Activated effector memory CD4-positive, alpha-beta T cell treated with anti-CD3 and anti-CD28 coated beads, Interleukin-2, amount 50 U/mL, for 16 hours (primary cell): ENCODE measurements around the gene MDFIC2.
"Not testable (repeated sequence)": the region's sequence is repeated elsewhere in the genome, so short reads cannot be mapped to it uniquely, and the experiment has no call there.

ENCODE experiments used
- DNase-seq: peaks from one replicate; pipeline ENCODE4 v3.0.0-alpha.2; 2020

The MDFIC2 gene

DNA sequence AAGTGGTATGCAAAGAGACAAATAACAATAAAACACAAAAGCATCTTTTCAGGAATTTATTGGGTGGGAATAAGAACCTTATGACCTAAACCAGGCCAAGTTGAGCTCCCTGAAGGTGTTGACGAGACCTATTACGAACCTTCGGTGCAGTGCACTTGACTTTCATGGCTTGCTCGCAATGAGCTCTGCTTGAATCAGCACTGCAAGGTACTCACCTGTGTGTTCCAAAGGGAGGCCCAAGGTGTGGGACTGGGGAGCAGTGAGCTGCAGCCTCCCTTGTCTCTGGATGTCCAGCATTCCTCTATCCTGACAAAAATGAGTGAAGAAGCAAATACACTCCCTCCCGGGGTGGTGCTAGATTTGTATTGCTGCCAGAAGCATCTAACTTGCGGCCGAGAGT lies at the start of gene MDFIC2:
MDFIC2 (minus strand) TSS at position 303 of the 400 bp plus-strand sequence. CDS start 665 bp downstream, outside the sequence.
- no peak for DNase-seq

DNA sequence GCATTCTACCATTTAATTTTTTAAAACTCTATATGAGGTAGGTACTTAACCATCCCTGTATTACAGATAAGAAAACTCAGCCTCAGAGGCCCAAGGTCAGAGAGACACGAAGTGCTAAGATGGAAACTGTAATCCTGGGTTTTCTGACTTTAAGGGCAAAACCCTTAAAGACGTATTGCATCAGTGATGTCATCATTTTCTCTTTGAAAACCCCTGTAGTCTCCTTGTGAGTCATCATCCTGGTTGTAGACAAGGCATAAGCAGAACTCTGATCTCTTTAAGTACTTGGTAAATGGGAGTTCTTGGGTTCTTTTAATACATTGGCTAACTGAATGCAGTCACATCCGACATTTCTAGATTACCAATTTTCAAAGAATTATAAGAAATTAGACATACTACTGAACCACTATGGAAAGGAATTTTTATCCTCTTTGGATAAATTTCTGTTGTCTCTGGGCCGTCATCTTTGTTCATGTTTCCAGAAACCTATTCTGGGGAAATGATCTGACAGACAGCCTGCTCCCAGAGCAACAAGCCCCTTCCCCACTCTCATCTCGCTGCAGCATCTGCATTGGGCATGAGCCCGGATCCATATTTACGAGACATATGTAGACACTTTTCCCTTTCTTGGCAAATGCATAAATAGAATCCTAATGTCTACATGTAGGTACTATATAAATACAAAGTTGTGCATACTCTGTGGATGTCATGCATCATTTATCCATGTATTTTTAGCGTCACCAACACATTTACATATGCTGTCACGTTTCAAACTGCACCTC lies 48.7 kb upstream of the MDFIC2 start:
- no peak for DNase-seq

DNA sequence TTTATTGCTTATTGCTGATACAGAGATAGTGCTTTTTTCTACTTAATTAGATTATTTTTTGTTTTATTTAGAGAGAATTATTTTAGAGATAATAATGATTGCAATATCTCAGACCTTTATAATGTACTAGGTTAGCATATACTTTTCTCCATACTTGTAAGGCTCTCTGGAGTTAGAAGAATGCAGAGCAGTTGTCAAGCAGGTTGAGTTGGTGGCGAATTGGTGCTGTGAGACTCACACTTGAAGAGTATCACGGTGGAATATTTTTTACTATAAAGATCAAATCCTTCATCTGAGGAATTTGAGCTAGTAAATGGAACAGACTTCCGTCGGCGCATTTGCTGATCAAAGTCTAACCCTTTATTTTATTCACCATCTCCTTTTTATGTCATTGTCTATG lies 47.3 kb upstream of the MDFIC2 start:
- no peak for DNase-seq

DNA sequence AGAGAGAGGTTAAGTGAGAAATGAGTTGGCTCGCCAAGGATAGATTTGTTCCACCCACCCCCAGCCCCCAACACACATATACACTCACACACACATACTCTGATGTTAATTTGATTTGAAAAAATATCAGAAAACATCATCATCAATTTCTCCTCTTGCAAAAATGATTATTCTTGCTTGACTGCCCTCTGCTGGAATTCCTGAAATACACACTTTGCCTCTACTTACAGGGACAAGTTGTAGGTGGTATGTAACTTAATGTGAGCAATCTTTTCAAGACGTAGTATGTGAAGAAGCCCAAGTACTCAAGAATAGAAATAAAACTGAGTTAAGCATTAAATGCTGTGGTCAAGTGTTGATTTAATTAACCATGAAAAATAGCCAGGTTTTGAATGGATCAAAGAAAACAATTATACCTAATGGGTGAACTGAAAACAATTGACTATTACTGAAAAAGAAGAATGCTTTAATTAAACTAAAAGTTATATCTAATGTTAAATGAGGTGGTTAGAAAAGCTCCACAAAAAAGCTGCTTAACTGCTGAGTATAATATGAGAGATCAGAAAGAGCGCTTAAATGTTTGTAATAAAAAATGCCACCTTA lies 46.6 kb upstream of the MDFIC2 start:
- no peak for DNase-seq

DNA sequence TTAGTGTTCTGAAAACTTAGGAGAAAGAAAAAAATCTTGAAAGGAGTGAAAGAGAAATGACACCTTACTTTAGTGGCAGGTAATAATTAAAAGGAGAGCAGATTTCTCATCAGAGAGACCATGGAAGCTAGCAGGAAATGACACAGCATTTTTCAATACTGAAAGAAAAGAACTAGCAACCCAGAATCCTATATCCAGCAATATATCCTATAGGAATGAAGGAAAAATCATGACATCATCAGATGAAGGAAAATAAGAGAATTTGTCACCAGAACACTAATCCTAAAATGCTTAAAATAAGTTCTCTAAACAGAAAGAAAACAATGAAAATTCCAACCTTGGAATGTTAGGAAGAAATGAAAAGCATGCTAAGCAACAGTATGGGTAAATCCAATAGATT lies 39.8 kb upstream of the MDFIC2 start:
- no peak for DNase-seq

DNA sequence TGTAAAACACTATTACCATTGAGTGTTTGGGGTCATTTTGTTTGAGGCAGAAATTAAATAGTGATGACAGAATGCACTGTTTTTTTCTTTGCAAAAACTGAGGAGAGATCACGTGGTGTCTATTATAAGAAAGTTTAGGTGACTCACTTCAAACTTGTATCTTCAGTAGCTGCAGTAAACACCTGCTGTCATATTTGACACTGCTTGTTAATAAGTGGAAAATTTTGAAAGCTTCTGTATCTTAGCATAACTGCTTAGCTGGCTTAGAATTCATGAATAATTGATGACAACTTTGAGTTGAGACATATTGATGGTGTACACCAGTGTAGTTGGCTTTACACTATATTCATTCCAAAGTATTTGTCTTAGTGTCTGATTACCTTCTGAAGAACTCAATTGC lies 29.7 kb upstream of the MDFIC2 start:
- no peak for DNase-seq

DNA sequence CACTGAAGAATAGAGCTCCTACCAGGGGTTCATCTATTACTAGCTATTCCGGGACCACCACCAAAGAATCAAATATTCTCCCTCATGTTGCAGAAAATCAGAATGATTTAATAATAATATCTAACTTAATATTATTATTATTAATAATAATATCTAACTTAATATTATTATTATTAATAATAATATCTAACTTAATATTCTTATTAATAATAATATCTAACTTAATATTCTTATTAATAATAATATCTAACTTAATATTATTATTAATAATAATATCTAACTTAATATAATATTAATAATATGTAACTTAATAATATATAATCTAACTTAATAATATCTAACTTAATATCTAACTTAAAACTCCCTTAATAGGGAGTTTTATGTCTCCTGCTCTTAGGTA lies 24.4 kb upstream of the MDFIC2 start:
- DNase-seq = not testable (repeated sequence)

DNA sequence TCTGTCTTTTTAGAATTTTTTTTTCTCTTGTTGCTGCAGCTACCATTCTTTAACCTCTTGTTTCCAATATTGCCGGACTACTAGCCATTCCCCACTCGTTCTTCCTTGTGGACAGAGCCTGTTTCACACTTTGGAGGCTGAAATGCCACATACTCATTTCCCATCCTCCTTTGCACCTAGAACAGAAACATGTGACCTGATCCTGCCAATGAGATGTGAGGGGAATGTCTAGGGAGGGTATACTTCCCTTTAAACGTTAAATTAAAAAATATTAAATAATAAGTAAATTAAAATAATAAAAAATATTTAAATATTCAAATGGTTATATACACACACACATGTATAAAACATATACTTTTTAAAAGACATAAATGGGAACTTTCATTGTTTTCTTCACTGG lies 20.6 kb upstream of the MDFIC2 start:
- DNase-seq = no peak

DNA sequence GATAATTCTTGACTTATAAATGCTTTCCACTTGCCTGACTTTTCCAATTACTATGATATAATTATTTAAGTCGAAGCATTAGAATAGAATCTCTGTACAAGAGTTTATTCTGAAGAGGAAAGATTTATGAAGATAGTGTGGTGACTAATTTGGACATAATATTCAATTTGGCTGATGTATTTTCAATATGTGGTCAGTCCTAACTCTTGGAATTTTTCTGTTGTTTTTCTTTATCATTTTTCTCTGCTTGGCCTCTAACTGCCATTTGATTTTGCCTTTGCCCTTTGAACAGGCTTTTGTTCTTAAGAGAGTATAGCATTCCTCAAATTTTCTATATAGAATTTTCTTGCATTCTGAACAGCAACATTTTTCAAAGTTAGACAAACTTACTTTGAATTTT lies 2.6 kb upstream of the MDFIC2 start:
- no peak for DNase-seq

DNA sequence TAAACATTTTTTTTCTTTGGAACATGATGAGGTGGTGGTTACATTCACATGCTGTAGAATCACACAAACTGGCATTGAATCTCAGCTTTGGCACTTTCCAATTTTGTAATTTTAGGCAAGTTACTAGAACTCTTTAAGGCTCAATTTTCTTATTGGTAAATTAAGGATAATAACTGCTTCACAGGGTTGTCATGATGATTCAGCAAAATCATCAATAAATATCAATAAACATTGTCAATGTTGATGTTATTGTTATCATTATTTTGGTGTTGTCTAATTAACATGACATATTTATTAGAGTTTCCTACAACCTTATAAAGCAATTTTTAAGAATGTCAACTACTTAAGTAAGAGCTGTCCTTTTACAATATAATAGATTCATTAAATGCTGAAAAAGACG lies 1.6 kb downstream of the MDFIC2 start:
- no peak for DNase-seq

DNA sequence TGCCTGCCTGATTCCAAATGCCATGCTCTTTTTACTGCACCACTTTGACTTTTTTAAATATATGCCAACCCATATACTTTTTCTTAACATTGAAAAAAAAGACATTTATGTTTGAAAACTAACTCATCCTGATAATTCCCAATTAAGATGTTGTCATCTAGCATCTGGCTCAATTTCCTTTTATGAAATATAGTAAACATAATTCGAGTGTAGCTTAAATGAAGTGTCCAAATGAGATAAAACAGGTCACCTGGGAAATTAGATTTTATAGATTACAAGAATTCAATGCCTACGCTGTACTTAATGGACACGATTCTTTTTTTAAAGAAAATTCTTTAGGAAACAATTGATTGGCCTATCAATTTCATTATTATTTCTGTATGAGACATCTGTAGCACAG lies 2.8 kb downstream of the MDFIC2 start:
- DNase-seq = no peak

DNA sequence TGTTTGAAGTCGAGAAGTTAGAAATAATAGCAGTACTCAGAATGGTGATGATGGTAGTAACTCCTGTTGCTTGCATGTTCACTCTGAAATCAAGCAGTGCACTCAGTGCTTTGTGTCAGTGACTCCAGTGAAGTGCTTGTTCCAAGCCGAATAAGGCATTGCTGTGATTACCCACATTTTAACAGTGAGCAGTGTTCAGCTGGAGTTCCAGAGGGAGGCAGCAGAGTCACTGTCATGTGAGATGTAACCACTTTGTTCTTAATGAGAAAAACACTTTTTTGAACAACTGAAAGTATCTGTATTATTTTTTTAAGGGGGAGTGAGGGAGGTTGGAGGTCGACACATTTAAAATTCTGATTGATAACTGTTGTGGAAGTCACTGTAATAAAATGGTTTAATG lies 3.7 kb downstream of the MDFIC2 start:
- no peak for DNase-seq

DNA sequence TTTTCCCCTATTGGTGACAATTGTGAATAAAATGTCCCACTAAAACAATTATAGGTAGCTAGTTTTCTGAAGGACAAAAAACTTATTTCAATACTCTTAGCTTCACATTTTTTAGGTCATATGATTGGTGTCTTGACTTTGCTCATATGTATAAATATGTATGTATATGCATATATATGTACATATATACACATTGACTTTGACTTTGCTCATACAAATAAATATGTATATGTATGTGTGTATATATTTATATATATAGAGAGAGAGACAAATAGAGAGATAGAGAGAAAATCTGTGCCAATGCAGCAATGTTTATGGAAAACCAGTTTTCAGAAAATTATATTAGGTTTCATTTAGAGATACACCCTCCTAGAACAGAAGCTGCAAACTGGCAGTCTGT lies 5.7 kb downstream of the MDFIC2 start:
- no peak for DNase-seq

DNA sequence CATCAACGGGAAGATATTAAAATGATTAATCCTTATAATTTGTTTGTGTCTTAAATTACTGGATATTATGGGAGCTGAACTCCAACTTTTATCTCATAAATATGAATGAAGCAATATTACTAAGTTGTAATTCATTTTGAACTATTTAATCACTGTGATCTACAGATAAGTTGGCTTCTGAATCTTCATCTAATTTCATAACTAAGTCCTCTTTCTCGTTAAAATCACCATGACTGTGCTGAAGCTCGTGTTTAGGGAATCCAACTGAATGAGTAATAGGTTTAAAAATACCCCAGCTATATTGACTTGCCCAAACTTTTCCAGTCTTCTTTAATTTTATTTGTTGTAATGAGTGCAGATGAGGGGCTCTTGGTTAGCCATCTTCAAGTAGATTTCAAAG lies 14.1 kb downstream of the MDFIC2 start:
- no peak for DNase-seq

DNA sequence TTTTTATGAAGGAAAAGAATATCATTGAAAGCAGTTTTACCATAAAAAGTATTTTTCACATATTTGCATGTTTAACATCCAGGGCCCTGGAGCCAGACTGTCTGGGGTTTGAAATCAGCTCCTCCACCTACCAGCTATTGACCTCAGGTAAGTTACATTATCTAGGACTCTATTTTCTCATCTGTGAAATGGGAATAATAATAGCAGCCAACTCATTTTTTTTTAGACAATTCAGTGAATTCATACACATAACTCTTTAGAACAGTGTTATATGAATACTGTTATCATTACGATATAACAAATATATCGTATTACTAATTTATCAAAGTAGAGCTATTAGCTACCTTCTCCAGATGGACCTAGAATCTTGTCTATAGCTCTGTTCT lies 21.3 kb downstream of the MDFIC2 start:
- DNase-seq = no peak

DNA sequence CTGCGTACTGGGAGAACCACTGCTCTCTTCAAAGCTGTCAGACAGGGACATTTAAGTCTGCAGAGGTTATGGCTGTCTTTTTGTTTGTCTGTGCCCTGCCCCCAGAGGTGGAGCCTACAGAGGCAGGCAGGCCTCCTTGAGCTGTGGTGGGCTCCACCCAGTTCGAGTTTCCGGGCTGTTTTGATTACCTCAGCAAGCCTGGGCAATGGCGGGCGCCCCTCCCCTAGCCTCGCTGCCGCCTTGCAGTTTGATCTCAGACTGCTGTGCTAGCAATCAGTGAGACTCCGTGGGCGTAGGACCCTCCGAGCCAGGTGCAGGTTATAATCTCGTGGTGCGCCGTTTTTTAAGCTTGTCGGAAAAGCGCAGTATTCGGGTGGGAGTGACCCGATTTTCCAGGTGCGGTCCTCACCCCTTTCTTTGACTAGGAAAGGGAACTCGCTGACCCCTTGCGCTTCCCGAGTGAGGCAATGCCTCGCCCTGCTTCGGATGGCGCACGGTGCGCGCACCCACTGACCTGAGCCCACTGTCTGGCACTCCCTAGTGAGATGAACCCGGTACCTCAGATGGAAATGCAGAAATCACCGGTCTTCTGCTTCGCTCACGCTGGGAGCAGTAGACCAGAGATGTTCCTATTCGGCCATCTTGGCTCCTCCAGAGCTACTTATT lies 21.9 kb downstream of the MDFIC2 start:
- DNase-seq = not testable (repeated sequence)

DNA sequence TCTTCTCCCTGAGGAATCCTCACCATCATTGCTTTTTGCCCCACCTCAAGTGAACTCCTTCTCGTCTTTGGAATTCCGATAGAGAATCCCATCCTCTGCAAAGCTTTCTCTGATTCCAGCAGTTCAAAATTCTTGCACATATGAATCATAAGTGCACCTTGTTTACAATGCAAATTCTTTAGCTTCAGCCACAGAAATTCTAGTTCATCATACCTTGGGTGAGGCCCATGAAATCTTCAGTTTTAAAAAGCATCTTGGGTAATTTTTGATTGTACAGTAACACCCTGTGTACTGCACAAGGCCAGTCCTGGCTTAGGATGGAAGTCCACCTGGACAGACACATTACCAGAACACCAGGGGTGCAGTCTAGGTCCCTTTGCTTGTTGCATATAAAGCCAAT lies 30.8 kb downstream of the MDFIC2 start:
- no peak for DNase-seq

DNA sequence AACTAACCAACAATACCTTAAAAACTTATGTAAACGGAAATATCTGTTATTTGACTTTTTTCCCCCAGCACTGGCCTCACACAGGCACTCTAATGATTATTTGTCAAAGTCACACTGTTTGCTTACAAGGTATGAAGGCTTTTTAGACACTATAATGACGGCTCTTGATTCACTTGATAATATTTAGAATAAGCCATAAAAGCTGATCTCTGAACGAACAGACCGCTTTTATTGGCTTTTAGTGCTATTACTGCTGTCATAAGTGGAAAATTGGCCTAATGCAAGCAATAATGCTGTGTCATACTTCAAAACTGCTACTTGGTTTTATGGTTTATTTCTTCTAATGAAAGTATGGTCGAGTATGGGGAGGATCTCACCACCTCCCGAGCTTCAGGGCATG lies 35.1 kb downstream of the MDFIC2 start:
- no peak for DNase-seq

DNA sequence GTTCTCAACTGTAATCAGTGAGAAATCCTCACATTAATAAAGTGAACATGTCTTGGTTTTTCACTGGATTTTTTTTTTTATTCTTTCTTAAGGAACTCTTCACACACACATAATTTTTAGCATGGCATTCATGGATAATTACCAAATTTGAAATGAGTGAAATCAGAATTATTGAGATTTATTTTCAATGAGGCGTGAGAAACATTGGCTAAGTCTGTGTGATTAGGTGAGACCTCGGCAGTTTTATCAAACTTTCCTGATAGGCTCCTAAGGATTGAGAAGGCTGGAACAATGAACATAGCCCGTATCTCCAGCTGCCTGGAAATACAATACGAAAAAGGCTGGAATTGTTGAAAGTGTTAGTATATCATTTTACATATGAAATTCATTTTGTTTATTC lies 35.5 kb downstream of the MDFIC2 start:
- DNase-seq = no peak

DNA sequence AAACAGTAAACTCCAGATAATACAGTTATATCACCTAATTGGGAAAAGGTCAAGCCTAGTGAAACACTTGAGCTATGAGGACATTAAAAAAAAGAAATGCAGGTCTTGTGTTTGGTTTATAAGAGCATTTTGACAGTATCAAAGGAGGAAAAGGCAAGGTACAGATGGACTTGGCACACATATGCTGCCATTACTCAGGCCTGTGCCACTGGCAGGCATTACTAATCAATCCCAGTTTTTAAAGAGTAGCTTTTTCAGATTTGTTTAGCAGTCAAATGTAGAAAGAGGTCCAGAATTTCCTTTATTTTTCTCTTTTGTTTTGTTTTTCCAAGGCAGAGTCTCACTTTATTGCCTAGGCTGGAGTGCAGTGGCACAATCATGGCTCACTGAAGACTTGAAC lies 38.9 kb downstream of the MDFIC2 start:
- no peak for DNase-seq

DNA sequence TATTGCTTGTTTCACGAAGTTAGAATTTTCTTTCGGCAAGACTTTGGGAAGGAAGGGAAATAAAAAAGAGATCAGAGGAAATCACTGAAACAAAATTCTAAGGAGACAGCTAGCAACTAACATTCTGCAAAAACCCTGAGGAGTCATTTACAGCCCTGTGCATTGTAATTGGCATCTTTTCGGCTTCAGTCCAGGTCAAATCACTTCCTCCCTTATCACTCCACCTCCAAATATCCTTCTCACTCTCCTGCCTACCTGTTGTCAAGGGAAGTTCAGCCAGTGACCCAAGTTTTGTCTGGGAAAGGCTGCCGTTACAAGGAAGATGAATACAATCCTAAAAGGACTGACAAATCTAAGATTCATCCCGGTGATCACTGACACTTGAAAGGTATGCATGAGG lies 39.6 kb downstream of the MDFIC2 start:
- no peak for DNase-seq

DNA sequence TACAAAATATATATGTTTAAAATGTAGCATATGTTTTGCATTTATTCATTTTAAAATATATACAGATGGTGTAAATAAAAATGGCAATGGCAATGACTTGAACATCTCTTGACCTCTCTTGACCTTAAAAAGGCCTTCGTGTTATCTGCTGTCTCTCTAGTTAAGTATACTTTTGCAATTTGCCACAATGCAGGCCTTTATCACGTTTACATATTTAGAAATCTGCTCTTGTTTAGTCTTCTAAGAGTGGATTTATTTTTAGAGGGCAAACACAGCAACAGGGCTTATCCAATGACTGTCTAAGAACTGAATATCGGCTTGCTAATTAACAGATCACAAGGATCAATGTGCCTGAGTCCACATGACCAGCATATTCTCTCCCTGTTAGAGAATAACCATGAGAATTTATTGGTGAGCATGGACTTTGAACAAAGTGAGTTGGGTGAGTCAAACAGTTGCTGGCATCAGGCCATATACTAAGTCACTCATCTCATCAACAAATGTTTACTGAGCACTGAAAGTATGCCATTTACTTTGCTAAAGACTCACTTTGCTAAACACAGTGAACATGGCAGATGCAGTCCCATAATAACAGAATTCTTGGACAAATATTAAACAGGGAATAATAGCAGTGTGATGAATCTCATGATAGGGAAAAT lies 48.2 kb downstream of the MDFIC2 start:
- DNase-seq = no peak

DNA sequence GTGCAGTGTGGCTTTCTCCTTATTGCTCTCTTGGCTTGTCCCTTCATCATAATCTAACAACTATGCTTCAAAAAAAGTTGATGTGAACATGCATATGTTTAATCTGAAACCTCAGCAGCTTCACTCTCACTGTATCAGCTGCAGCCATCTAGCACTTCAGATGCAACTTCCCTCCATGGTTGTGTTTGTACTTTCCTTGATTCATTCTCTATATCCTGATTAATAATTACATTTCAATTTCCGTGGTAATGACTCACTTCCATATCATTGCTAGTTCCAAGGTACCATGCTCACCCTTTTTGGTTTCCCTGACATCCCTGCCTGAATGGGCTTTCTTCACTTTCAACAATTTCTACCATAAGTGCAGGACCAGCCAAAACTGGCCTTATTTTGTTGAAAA lies 51.2 kb downstream of the MDFIC2 start:
- DNase-seq = no peak

DNA sequence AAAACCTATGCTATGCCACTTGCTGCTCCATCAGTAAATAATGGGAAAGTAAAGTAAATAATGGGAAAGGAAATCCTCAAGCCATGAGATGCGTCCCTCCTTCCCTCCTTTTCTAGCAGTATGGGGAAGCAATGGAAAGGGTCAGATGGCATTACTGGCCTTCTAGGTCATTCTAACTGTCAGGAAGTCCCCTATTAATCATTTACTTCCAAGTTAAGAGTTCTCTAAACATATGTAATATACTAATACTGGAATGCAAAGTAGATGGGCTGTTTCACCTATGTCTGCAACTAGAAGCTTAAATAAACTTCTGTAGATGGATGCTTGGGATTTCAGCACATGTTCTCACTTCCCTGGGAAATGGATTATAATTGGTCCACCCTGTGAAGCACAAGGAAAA lies 55.9 kb downstream of the MDFIC2 start:
- DNase-seq = no peak
